Measurements from ENCODE around the gene CAPN12.
A peak's percentile ranks its signal among the peaks of the same experiment; 100 is the strongest.
"Not testable (repeated sequence)": the region's sequence is repeated elsewhere in the genome, so short reads cannot be mapped to it uniquely, and the experiment has no call there.

CAPN12 gene

DNA sequence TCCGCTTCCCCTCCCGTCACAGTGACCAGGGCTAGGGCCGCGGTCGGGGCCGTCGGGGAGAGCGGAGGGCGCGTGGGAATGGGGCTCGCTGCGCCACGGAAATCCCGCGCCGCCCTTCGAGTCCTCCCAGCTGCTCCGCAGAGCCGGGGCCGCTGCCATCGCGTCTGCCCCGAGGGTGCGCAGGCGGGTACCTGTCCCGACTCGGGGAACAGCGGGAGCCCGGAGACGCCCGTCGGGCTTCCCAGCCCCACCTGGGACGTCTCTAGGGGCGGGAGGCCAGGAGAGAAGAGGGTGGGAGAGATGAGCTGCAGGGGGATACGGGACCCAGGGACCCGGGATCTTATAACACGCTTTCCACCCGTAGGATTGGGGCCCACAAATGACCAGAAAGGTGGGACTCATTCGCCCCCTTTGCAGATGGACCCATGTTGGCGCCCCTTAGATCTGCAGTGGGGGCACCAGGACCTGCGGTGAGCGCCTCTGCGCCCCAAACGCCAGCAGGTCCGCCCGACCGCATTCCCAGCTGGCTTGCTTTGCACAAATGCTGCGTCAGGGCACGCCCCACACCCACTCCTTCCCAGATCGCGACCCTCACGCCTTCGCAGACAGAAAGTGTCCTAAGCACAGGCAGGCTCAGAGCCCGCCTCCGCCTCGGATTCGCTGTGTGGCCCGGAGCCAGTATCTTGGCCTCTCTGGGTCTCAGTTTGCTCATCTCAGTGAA is 26.1 kb upstream of the CAPN12 start:
- not testable (repeated sequence) for DNase-seq (ENCODE audit: low spot score)

DNA sequence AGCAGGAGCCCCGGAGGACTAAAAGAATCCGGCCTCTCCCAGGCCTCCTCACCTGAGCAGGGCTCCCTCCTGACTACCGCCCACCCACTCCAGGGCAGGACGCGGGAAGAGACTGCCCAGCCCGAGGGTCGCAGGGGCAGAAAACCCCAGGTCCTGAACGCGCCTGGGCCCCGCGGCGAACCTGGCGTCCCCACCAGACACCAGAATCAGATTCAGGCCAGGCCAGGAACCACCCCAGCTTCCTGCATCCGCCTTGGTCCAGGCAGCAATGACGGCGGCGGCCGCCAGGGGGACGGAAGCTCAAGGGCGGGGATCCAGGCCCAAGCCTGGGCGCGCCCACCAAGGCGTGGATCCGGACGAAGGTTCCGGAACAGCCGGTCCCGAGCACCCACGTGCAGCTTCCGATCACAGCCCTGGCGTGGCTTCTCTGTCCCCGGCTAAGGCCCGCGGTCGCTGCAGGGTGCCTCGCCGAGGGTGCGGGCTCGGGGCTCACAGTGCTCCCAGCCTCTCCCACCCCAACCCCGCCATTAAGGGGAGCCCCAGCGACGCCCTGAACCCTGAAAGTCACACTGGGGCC is 25.4 kb upstream of the CAPN12 start:
- DNase-seq (ENCODE audit: low spot score): no peak

DNA sequence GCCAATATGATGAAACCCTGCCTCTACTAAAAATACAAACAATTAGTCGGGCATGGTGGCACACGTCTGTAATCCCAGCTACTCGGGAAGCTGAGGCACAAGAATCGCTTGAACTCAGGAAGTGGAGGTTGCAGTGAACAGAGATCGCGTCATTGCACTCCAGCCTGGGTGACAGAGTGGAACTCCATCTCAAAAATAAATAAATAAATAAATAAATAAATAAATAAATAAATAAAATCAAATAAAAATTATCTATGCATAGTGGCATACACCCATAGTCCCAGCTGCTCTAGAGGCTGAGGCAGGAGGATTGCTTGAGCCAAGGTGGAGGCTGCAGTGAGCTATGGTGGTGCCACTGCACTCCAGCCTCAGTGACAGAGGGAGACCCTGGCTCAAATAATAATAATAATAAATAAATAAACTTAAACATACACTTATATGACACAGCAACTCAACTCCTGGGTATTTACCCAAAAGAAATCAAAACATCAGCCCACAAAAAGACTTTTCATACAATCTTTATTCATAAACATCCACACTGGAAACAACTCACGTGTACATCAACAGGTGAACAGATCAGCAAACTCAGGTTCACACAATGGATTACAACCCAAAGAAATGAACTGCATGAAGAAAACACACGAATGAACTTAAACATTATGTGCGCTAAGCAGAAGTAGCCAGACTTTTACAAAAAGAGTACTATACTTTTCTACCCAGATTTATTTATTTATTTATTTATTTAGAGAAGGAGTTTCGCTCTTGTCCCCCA is 22.2 kb upstream of the CAPN12 start:
- no peak for DNase-seq (ENCODE audit: low spot score)

DNA sequence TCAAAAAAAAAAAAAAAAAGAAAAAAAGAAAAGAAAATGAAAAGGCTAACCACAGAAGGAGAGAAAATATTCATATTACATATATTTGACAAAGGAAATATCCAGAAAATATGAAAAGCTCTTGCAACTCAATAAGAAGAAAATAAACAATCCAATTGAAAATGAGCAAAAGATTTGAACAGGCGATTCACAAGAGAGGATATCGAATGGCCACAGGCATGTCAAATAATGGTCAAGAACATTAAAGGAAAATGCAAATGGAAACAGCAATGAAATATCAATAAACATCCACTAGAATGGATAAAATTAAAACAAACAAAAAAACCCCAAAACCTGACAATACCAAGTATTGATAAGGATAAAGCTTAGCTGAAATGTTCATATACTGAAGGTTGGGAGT is 20.9 kb upstream of the CAPN12 start:
- no peak for DNase-seq (ENCODE audit: low spot score)

DNA sequence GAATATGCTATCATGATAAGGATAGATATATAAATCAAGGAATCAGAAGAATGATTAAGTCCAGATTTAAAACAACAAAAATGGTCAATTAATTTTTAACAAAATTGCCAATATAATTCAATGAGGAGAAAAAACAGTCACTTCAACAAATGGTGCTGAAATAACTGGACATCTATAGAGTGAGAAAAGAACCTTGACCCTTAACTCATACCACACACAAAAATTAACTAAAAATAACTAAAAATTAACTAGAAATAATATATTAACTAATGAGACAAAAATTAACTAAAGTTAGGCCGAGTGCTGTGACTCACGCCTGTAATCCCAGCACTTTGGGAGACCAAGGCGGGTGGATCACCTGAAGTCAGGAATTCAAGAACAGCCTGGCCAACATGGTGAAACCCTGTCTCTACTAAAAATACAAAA is 19.5 kb upstream of the CAPN12 start:
- no peak for DNase-seq (ENCODE audit: low spot score)

DNA sequence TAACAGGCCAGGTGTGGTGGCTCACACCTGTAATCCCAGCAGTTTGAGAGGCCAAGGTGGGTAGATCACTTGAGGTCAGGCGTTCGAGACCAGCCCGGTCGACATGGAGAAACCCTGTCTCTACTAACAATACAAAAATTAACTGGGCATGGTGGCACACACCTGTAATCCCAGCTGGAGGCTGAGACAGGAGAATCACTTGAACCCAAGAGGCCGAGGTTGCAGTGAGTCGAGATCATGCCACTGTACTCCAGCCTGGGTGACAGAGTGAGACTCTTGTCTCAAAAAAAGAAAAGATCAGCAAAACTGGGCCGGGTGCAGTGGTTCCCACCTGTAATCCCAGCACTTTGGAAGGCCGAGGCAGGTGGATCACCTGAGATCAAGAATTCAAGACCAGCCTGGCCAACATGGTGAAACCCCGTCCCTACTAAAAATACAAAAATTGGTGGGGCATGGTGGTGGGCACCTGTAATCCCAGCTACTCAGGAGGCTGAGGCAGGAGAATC is 17.7 kb upstream of the CAPN12 start:
- not testable (repeated sequence) for DNase-seq (ENCODE audit: low spot score)

DNA sequence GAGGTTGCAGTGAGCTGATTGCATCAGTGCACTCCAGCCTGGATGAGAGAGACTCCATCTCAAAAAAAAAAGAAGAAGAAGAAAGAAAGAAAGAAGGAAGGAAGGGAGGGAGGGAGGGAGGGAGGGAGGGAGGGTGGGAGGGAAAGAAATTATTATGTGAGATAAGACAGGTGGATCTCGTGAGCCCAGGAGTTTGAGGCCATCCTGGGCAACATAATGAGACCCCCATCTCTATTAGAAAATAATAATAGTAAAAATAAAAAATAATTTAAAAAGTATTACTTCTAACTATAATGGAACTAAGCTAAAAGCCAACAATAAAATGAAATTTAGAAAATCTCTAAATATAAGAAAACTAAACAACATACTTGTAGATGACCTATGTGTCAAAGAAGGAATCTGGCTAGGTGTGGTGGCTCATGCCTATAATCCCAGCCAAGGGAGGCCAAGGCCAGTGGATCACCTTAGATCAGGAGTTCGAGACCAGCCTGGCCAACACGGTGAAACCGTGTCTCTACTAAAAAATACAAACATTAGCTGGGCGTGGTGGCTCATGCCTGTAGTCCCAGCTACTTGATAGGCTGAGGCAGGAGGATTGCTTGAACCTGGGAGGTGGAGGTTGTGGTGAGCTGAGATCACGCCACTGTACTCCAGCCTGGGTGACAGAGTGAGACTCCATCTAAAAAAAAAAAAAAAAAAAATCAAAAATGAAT is 16.7 kb upstream of the CAPN12 start:
- DNase-seq (ENCODE audit: low spot score): not testable (repeated sequence)

DNA sequence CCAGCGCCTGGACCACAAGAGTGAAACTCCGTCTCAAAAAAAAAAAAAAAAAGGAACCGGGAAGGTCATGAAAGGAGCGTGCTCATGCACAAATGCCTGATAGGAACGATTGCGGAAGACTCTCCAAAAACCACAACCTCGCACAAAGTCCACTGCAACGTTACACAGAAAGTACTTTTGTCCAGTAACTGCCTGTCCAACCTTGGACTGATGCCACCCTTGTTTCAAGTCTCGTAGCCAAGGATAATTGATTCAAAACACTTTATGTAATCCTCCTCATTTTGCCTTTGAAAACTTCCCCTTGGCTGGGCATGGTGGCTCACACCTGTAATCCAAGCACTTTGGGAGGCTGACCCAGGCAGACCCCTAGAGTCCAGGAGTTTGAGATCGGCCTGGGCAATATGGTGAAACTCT is 15.3 kb upstream of the CAPN12 start:
- peak; percentile 69 for DNase-seq (ENCODE audit: low spot score)

DNA sequence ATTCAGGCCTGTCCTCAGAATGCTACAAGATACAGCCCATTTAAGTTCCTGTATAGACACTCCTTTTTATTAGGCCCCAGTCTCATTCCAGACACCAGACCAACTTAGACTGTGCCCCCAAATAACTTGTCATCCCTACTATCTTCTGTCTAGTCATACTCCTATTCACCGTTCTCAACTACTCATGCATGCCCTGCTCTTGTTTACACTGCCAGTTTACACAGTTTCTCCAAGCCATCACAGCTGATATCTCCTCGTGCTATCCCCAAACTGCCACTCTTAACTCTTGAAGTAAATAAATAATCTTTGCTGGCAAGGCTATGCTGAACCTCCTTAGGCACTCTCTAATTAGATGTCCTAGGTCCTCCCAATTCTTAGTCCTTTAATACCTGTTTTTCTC is 9.9 kb upstream of the CAPN12 start:
- not testable (repeated sequence) for DNase-seq (ENCODE audit: low spot score)

DNA sequence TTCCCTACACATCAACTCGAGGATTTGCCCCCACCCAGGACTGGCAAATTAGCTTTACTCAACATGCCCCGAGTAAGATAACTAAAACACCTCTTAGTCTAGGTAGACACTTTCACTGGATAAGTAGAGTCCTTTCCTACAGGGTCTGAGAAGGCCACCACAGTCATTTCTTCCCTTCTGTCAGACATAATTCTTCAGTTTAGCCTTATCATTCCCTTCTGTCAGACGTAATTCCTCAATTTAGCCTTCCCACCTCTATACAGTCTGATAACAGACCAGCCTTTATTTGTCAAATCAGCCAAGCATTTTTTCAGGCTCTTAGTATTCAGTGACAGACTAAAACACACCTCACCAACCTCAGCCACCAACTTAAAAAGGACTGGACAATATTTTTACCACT is 9.5 kb upstream of the CAPN12 start:
- DNase-seq (ENCODE audit: low spot score): not testable (repeated sequence)

DNA sequence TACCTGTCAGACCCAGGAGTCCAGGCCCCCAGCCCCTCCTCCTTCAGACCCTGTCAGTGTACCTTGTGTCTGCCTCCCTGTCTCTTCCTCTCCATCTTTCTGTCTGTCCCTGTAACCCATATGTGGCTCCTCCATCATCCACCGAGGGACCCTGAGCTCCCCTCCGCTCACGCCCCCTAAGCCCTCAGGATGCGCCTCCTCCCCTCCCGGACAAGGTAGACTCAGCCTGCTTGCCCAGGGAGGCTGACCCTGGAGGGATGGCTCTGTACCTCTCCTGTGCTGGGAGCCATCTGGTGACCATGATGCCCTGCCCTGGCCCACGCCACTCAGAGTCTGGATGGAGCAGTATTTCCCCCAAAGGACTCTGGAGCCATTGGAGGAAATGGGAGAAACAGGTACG is 1.0 kb upstream of the CAPN12 start:
- DNase-seq (ENCODE audit: low spot score): no peak

DNA sequence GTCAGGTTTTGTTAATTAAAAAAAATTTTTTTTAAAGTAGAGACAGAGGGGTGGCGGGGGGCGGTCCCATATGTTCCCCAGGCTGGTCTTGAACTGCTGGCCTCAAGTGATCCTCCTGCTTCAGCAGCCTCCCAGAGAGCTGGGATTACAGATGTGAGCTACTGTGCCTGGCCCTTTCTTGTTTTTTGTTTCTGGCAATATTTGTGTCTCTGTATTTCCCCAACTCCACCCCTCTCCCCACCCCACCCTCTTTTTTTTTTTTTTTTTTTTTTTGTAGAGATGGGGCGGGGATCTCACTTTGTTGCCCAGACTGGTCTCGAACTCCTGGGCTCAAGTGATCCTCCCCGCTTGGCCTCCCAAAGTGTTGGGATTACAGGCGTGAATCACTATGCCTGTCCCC is 600 bp upstream of the CAPN12 start:
- no peak for DNase-seq (ENCODE audit: low spot score)

DNA sequence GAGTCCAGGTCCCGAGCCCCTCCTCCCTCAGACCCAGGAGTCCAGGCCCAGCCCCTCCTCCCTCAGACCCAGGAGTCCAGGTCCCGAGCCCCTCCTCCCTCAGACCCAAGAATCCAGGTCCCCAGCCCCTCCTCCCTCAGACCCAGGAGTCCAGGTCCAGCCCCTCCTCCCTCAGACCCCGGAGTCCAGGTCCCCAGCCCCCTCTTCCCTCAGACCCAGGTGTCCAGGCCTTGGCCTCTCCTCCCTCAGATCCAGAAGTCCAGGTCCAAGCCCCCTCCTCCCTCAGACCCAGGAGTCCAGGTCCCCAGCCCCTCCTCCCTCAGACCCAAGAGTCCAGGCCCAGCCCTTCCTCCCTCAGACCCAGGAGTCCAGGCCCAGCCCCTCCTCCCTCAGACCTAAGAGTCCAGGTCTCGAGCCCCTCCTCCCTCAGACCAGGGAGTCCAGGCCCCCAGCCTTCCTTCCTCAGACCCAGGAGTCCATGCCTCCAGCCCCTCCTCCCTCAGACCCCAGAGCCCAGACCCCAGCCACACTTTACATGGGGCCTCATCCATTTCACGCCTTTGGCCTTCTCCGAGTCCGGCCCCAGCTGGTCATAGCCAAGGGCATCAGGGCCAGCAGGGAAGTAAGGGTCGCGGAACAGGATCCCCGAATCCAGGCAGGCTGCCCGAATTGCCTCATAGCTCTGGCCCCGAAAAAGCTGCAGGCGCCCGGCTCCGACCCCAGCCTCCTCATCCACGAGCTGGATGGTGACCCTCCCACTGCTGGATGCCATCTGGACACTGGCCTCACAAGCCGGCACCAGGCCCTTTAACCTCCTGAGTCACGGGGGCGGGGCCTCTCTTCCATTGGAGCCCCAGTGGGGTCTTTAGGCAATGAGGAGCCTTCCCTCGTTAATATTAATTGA is 628 bp downstream of the CAPN12 start:
- no peak for DNase-seq (ENCODE audit: low spot score)

DNA sequence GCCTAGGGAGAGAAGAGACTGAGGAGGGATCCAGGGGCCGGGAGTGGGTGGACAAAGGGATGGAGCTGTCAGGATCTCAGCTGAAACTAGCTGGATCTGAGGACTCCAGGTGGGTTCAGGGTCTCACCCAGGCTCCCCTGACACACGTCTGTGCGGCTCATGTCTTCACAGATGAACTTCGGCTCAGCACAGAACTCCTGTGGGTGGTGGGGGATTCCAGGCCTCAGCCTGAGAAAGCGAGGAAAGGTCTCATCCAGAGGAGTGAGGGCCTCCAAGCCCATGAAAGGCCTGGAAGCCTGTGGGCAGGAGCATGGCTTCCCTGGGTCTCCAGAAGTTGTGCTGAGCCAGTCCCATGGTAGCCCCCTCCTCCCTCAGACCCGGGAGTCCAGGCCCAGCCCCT is 1.4 kb downstream of the CAPN12 start:
- no peak for DNase-seq (ENCODE audit: low spot score)

DNA sequence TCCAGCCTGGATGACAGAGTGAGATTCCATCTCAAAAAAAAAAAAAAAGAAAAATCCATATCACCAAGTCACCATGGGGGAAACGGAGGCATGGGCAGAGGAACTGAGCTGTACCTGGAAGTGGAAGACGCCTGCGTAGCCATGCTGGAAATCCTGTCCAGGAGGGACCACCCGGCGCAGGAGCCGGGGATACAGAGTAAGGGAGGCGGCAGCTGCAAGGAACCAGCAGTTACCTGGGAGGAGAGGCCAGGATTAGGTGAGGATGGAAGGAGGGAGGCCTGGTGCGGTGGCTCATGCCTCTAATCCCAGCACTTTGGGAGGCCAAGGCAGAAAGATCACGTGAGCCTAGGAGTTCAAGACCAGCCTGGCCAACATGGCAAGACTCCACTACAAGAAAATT is 2.0 kb downstream of the CAPN12 start:
- no peak for DNase-seq (ENCODE audit: low spot score)

DNA sequence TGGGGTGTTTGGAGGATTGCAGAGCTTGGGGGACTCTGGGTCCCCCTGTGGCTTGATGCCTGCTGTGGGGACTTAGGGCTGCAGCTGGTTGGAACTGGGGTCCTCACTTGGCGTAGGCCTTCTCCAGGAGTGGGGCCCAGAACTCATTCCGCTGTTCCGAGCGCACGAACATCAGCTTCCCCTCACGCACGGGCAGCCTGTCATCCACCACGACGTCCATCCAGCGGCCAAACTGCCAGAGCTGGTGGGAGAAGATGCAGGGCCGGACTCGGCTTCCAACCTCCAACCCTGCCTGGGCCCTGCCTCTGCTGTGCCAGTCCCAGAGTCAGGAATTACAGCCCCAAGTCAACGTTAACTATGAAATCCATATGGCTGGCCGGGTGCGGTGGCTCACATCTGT is 2.6 kb downstream of the CAPN12 start:
- DNase-seq (ENCODE audit: low spot score): no peak

DNA sequence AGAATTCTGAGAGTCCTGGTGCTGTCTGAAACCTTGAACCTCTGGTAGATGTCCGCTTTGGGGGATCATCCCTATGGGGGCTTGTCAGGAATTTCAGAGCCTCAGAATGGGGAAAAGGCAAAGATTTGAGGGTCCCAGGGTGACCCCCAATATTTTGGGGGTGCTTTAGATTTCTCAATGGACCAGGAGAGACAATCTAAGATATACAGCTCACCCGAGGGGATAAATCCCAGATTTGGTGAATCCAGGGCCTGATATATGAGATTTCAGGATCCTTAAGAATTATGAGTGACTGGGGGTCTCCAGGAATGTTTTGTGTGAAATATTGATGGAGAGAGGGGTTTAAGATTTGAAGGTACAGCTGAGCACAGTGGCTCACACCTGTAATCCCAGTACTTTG is 3.3 kb downstream of the CAPN12 start:
- DNase-seq (ENCODE audit: low spot score): no peak

DNA sequence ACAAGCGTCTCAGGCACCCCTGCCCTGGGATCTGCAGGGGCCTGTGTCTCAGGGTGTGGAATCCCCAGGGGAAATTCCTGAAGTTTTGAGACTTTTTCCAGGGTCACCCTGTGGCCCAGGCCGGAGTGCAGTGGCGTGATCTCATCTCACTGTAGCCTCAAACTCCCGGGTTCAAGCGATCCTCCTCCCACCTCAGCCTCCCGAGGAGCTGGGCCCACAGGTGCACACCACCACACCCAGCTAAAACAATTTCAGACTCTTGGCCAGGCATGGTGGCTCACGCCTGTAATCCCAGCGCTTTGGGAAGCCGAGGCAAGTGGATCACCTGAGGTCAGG is 4.0 kb downstream of the CAPN12 start:
- no peak for DNase-seq (ENCODE audit: low spot score)

DNA sequence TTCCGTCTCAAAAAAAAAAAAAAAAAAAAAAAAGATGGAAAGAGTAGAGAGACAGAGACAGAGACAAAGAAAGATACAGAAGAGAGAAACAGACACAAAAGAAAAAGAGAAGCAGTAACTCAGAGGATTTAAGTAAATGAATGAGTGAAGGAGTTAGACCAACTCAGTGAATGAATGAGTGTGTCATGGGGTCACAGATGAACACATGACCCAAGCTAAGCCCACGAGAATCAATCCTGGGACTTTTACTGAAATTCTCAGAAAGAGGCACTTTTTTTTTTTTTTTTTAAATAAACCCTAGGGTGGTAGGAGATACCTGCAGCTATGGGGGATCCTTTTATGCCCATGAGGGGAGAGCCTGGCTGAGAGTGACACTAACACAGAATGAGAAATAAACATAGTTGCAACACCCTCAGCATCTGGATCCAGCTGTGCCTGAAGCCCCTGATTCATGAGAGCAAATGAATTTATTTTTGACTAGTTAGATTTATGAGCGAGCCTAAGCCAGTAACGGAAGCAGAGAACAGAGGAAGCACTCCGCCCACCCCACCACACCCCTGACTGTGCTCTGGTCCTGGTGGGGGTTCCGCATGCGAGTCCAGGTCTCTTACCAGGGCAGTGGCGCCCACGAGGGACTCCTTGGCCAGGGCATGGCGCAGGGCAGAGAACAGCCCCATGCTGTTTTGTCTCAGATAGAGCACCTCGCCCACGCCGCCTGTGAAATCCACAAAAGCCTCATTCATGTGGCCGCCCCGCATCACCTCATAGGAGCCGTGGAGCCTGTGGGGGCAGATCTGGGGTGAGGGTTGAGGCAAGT is 4.6 kb downstream of the CAPN12 start:
- DNase-seq (ENCODE audit: low spot score): no peak

DNA sequence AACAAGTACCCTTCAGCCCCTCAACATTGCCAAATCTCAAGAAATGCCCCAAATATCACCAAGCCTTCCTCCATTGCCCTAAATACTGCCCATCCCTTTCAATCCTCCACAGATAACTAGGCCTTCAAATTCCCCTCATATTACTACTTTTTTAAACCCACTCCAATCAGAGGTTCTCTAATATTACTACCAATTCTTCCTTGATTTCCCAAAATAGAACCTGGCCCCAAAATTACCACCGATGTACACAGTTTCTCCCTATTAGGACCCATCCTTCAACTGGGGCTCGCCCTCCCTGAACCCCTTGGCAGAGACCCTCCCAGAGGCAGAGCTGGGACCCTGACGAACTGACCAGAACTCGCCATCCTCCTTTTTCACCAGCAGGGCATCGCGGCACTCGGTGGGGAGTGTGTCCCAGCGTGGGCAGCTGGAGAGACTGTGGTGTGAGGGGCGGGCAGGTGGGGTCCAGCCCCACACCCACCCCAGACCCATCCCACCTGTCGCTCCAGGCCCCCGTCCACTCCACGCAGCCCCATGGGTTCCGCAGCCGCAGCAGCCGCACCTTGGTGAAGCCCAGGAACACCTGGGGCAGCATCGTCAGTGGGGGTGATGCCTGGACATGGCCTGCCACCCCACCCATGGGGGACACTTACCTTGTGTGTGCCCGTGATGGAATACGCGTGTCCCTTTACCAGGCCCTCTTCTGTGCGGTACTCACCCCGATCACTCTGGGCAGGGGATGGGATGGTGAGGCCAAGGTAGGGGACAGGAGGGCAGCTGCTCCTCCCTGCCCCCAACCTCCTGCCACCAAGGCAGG is 6.1 kb downstream of the CAPN12 start:
- no peak for DNase-seq (ENCODE audit: low spot score)

Measured in COLO829 (cell line).